A549 treated with ZK216348 at 1 μM for 4 hours (cell line): ENCODE data around the gene DDX39B. TPM values are rescaled to one million over a fixed set of nuclear protein-coding genes. Genes with fewer than 3 reads are reported as not detected.

ENCODE experiments used
- total RNA-seq: library from RNA; stranded (reverse); fragments of 200-300 nt; extraction: Qiagen RNA extraction; gene quantifications from 5 replicates; pipeline ENCODE4 v1.2.3, GENCODE V29; 2022; ENCODE audit warnings: low read depth

The DDX39B gene
- total RNA-seq, result 359 to 433 TPM (median 396 TPM) in 5 replicates

DNA sequence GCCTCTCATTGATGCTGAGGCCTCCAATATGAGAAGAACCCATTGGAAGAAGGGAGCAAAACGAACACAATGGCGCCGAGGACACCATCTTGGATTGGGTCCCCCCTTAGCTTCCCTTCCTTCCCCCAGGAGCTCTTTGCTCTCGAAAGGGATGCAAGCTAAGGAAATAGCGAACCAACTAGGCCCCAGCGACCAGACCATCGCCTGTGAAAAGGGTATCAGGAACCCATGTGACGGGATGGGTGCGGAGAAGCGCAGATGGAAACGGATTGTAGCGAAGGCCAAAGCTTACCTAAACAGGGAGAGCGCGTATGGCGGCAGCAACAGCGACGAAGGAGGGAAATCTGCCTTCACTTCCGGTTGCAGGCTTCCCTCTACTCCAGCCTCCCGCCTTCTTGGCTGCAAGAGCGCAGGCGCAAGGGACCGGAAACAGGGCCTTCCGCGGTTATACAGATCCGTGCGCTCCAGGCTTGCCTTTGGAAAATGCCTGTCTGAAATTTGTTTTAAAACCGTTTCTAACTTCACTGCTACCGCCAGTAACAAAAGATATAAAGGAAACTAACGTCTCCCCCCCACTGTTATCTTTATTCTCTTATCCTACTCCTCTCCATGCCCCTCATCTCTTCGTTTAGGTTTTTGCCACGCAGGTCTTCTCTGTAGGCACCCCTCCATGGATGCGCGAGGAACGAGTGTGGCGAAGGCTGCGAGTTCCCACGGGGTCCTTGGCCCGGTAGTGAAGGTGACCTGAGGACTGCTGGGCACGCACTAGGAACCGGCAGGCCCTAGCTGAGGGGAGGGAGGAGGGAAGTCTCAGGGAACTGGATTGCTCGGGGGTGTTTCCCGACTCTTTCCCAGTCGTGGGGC lies at the start of gene DDX39B:
TSS of gene DDX39B (minus strand) at position 346 of the 864 bp plus-strand sequence. CDS start 1,471 bp downstream, outside the sequence.

DNA sequence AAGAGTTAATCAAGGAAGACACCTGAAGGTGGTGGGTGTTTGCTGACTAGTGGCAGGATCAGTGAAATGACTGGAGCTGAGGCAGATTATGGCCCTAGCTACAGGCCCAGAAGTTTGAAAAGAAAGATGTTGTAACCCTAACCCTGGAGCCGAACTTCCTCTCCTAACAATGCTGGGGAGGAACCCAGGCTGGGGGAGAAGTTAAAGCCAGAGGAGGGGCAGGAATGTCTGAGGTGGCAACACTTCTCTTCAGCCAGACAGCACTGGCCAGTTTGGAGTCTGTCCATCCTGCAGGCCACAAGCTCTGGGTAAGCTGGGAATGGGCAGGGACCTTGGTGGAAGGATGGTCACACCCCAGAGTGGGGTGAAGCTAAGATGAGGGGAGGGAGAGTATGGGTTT lies 44.2 kb upstream of the DDX39B start, which contains the start of gene LST1:
TSS of gene LST1 (plus strand) at position 270 of the 400 bp plus-strand sequence. CDS start 1,023 bp downstream, outside the sequence.

DNA sequence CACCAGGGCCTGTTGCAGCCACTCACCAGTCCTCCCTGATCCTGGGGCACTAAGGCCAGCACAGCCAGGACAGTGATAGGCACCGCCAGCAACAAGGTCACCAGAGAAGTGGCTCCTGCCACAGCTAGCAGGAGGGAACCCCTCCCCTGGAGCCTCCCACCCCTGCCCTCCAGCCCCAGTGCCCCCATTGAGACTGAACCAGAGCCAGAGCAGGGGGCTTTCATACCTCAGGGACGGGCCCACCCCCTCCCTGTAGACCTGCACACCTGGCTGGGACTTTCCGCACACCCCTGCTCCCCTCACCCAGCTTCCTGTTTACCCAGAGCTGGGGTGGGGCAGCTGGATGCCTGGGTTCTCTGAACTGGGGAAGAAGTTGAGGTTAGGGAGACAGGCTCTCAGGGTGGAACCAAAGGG lies 40.4 kb upstream of the DDX39B start, which contains the start of gene LTB:
TSS of gene LTB (minus strand) at position 195 of the 414 bp plus-strand sequence. CDS start at position 188, 7 bp downstream.

DNA sequence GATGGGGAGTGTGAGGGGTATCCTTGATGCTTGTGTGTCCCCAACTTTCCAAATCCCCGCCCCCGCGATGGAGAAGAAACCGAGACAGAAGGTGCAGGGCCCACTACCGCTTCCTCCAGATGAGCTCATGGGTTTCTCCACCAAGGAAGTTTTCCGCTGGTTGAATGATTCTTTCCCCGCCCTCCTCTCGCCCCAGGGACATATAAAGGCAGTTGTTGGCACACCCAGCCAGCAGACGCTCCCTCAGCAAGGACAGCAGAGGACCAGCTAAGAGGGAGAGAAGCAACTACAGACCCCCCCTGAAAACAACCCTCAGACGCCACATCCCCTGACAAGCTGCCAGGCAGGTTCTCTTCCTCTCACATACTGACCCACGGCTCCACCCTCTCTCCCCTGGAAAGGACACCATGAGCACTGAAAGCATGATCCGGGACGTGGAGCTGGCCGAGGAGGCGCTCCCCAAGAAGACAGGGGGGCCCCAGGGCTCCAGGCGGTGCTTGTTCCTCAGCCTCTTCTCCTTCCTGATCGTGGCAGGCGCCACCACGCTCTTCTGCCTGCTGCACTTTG lies 33.6 kb upstream of the DDX39B start, which contains the start of gene TNF:
TSS of gene TNF (plus strand) at position 231 of the 567 bp plus-strand sequence. CDS start at position 408, 177 bp downstream.

DNA sequence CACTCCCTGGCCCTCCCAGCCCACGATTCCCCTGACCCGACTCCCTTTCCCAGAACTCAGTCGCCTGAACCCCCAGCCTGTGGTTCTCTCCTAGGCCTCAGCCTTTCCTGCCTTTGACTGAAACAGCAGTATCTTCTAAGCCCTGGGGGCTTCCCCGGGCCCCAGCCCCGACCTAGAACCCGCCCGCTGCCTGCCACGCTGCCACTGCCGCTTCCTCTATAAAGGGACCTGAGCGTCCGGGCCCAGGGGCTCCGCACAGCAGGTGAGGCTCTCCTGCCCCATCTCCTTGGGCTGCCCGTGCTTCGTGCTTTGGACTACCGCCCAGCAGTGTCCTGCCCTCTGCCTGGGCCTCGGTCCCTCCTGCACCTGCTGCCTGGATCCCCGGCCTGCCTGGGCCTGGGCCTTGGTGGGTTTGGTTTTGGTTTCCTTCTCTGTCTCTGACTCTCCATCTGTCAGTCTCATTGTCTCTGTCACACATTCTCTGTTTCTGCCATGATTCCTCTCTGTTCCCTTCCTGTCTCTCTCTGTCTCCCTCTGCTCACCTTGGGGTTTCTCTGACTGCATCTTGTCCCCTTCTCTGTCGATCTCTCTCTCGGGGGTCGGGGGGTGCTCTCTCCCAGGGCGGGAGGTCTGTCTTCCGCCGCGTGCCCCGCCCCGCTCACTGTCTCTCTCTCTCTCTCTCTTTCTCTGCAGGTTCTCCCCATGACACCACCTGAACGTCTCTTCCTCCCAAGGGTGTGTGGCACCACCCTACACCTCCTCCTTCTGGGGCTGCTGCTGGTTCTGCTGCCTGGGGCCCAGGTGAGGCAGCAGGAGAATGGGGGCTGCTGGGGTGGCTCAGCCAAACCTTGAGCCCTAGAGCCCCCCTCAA lies 30.5 kb upstream of the DDX39B start, which contains the start of gene LTA:
TSS of gene LTA (plus strand) at position 249 of the 871 bp plus-strand sequence. CDS start at position 703, 454 bp downstream.

DNA sequence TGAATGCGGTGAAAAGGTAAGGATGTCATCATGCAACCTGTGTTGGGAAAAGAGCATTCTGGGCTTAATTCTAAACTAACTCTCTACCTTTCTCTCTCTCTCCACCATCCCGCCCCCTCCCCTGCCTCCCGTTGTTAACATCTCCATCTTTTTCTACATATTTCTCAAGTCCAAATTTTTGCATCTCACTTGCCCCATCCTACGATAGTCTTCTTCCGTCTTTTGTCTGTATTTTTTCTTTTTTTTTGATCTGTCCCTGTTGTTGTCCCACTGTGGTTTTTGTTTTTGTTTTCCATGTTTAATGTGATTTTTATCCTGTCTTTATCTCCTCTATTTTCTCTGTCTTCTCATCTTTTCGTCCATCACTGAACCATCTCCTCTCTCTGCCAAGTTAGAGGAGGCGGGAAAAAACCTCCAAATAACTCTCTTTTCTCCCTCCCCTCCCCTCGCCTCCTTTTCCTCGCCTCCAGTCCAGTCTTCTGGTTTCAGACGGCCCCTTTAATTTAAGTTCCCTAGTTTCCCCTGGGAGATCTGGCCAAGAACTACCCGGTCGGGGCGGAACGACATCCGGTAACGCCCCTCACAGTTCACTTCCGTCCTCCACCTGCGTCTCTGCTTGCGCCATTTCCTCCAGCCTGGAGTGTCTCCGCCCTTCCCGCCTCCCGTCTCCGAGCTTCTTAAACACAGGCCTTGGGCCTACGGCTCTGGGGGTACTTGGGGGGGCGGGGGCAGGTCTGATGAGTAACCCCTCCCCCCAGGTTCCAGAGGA lies 5.3 kb upstream of the DDX39B start, which contains the start of gene NFKBIL1:
TSS of gene NFKBIL1 (plus strand) at position 651 of the 769 bp plus-strand sequence. CDS start at position 738, 87 bp downstream.

DNA sequence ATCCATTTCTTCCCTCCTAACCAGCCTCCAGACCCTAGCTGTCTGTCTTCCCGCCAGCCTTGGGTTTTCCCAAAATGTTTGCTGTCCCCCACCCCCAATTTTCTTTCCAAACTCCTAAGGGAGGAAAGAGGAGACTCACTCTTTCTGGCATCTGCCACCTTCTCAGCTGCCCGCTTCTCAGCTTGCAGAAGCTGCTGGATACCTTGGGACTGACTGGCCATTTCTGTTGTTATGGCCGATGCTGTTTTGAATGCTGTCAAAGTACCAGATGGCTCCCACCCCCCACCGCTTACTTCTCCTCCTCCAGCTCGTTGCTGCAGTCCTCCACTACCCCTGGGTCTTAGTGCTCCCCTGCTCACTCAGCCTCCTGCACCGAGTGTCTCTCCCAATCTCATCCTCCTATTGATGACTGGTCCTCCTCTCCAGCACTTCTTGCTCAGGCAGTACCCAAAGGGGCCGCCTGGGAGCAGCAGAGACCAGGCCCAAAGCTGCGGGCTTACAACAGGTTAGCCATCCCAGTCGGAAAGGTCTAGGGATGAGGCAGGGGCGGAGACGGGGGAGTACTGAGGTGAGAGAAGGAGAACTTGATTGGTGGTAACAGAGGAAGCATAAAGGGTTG lies 4.6 kb upstream of the DDX39B start, which contains the start of gene ATP6V1G2:
TSS of gene ATP6V1G2 (minus strand) at position 270 of the 619 bp plus-strand sequence. CDS start at position 221, 49 bp downstream.

DNA sequence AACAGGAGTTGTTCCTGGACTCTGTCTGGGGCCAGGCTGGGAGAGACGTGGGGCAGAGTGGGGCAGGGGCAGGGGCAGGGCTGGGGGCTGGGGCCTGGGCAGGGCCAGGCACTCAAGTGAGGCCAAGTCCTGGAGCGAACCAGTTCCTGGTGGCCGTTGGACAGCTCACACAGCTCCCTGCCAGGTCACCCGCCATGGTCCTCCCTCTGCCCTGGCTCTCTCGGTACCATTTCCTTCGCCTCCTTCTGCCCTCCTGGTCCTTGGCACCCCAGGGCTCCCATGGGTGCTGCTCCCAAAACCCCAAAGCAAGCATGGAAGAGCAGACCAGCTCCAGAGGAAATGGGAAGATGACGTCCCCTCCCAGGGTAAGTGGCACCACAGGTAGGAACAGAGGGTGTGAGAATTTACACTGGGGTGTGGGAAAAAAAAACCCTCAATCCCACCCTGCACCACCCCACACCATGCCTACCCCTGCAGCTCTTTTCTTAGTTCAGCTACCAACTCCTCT lies 12.9 kb downstream of the DDX39B start, which contains the start of gene MCCD1:
TSS of gene MCCD1 (plus strand) at position 142 of the 508 bp plus-strand sequence. CDS start at position 195, 53 bp downstream.

DNA sequence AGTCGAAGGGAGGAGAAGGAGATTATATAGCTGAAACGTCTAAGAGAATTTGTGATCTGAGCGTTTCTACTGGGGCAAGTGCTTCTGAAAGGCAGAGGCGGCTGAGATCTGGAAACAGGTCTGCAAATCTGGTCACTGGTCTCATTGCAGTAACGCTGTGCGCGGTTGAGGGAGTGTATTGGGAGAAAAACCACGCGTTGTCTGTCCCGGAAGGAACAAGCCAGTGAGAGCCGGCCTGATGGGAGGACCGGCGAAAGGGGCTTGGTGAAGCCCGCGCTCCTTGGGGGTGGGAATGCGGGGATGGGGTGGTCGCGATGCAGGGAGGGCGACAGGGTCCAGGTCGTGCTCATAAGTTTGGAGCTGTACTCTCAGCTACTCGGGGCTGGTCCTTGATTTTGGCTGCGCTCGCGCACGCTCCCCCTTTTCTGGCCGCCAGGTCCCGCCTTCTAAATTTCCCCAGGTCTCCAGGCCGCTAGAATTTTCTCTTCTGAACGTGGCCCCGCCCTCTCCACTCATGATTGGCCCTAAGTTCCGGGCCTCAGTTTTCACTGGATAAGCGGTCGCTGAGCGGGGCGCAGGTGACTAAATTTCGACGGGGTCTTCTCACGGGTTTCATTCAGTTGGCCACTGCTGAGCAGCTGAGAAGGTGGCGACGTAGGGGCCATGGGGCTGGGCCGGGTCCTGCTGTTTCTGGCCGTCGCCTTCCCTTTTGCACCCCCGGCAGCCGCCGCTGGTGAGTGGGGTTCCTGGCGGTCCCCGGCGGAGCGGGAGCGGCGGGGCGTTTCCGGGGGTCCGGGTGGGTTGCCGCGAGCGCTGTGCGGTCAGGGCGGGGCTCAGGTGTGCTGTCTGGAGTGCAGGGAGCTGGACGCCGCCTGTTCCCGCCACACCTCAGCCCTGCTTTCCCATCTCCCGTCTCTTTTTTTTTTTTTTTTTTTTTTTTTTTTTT lies 44.0 kb downstream of the DDX39B start, which contains the start of gene MICB:
TSS of gene MICB (plus strand) at position 615 of the 946 bp plus-strand sequence. CDS start at position 664, 49 bp downstream.

Other genes starting within 250 kb of the DDX39B start
- gene HLA-B, start 184.8 kb downstream of the DDX39B start, total RNA-seq, result 23.1 to 30.8 TPM (median 29.5 TPM) in 5 replicates
- gene MICA, start 138.4 kb downstream of the DDX39B start, total RNA-seq, result 27.0 to 30.6 TPM (median 27.8 TPM) in 5 replicates
- gene MICB, start 43.9 kb downstream of the DDX39B start, total RNA-seq, result 5.2 to 8.6 TPM (median 7.9 TPM) in 5 replicates
- gene MCCD1, start 13.0 kb downstream of the DDX39B start, total RNA-seq, result not detected in 5 replicates
- gene ATP6V1G2, start 4.6 kb upstream of the DDX39B start, total RNA-seq, result 0.33 to 1.3 TPM (median 0.69 TPM) in 5 replicates
- 5.9 to 13.0 TPM (median 12.5 TPM) in 5 replicates for gene NFKBIL1, start 5.6 kb upstream of the DDX39B start, total RNA-seq
- not detected in 5 replicates for gene LTA, start 30.3 kb upstream of the DDX39B start, total RNA-seq
- 0.08 TPM in 1 of 5 replicates, not detected in the others for gene TNF, start 33.6 kb upstream of the DDX39B start, total RNA-seq
- 0.21 to 0.76 TPM (median 0.45 TPM) in 4 of 5 replicates, not detected in the other for gene LTB, start 40.4 kb upstream of the DDX39B start, total RNA-seq
- gene LST1, start 44.3 kb upstream of the DDX39B start, total RNA-seq, result not detected in 5 replicates
- gene NCR3, start 51.0 kb upstream of the DDX39B start, total RNA-seq, result not detected in 5 replicates
- gene AIF1, start 73.2 kb upstream of the DDX39B start, total RNA-seq, result not detected in 5 replicates
- gene PRRC2A, start 78.7 kb upstream of the DDX39B start, total RNA-seq, result 59.3 to 94.8 TPM (median 86.5 TPM) in 5 replicates
- 100 to 165 TPM (median 145 TPM) in 5 replicates for gene BAG6, start 110.7 kb upstream of the DDX39B start, total RNA-seq
- 2.2 to 3.7 TPM (median 3.5 TPM) in 5 replicates for gene APOM, start 113.9 kb upstream of the DDX39B start, total RNA-seq
- gene C6orf47, start 118.8 kb upstream of the DDX39B start, total RNA-seq, result 11.1 to 14.5 TPM (median 12.9 TPM) in 5 replicates
- 9.6 to 16.8 TPM (median 12.8 TPM) in 5 replicates for gene GPANK1, start 123.0 kb upstream of the DDX39B start, total RNA-seq
- gene CSNK2B, start 124.1 kb upstream of the DDX39B start, total RNA-seq, result 168 to 192 TPM (median 170 TPM) in 5 replicates
- gene LY6G5B, start 128.0 kb upstream of the DDX39B start, total RNA-seq, result 3.2 to 6.4 TPM (median 5.2 TPM) in 5 replicates
- gene LY6G5C, start 139.1 kb upstream of the DDX39B start, total RNA-seq, result 1.1 to 1.6 TPM (median 1.5 TPM) in 5 replicates
- gene ABHD16A, start 161.3 kb upstream of the DDX39B start, total RNA-seq, result 13.2 to 19.1 TPM (median 17.6 TPM) in 5 replicates
- not detected in 5 replicates for gene LY6G6F, start 164.9 kb upstream of the DDX39B start, total RNA-seq
- gene LY6G6D, start 173.3 kb upstream of the DDX39B start, total RNA-seq, result not detected in 5 replicates
- gene LY6G6C, start 179.7 kb upstream of the DDX39B start, total RNA-seq, result 0.20 to 0.42 TPM (median 0.29 TPM) in 3 of 5 replicates, not detected in the others
- not detected in 5 replicates for gene MPIG6B, start 181.4 kb upstream of the DDX39B start, total RNA-seq
- 27.1 to 32.0 TPM (median 31.7 TPM) in 5 replicates for gene DDAH2, start 187.3 kb upstream of the DDX39B start, total RNA-seq
- 433 to 509 TPM (median 491 TPM) in 5 replicates for gene CLIC1, start 194.5 kb upstream of the DDX39B start, total RNA-seq
- gene MSH5, start 198.0 kb upstream of the DDX39B start, total RNA-seq, result 13.3 to 18.7 TPM (median 13.6 TPM) in 5 replicates
- 3.7 to 5.9 TPM (median 4.9 TPM) in 5 replicates for gene SAPCD1, start 220.7 kb upstream of the DDX39B start, total RNA-seq
- gene VWA7, start 235.3 kb upstream of the DDX39B start, total RNA-seq, result 0.53 to 2.7 TPM (median 1.1 TPM) in 5 replicates